Measurements from ENCODE around the gene PRKAR2B. TPM values are rescaled to one million over a fixed set of nuclear protein-coding genes. Genes with fewer than 3 reads are reported as not detected.

Gene PRKAR2B
- total RNA-seq, 4 donors from 2014 or later = 5.0 to 6.9 (median 6.3) TPM

Other genes with a start within 250 kb of the PRKAR2B start
- 1 to 10 TPM; 2.0 to 3.2 (median 2.4) TPM for gene PIK3CG, start 179.4 kb upstream of the PRKAR2B start, total RNA-seq
- 100 to 1,000 TPM; 144 to 232 (median 192) TPM for gene HBP1, start 124.3 kb downstream of the PRKAR2B start, total RNA-seq

Measured in lower leg skin (tissue), 4 donors.